Neural crest cell (in vitro differentiated cells): ENCODE measurements around the gene UBAP1L. TPM values are rescaled to one million over a fixed set of nuclear protein-coding genes. Genes with fewer than 3 reads are reported as not detected.
"Not testable (repeated sequence)": the region's sequence is repeated elsewhere in the genome, so short reads cannot be mapped to it uniquely, and the experiment has no call there.

ENCODE experiments used
- DNase-seq: peaks from one replicate; pipeline ENCODE4 v3.0.0; 2021; ENCODE audit warnings: low read depth, mixed read lengths, low spot score
- H3K27ac Mint-ChIP-seq: one replicate; pipeline ENCODE4 v1.8.0; 2021; ENCODE audit warnings: mild to moderate bottlenecking, mixed read lengths; ENCODE audit not compliant: unreplicated experiment
- H3K27me3 Mint-ChIP-seq: 2 replicates; pipeline ENCODE4 v1.8.0; 2021; ENCODE audit warnings: low read depth, mild to moderate bottlenecking, mixed read lengths
- H3K36me3 Mint-ChIP-seq: 2 replicates; pipeline ENCODE4 v1.8.0; 2021; ENCODE audit warnings: low read depth, mild to moderate bottlenecking, mixed read lengths
- H3K4me1 Mint-ChIP-seq: 2 replicates; pipeline ENCODE4 v1.8.0; 2021; ENCODE audit warnings: mixed read lengths
- H3K4me3 Mint-ChIP-seq: one replicate; pipeline ENCODE4 v1.8.0; 2021; ENCODE audit warnings: mild to moderate bottlenecking, mixed read lengths
- H3K9me3 Mint-ChIP-seq: 2 replicates; pipeline ENCODE4 v1.8.0; 2021; ENCODE audit warnings: mixed read lengths
- total RNA-seq: library from RNA; stranded (reverse); gene quantifications from 2 replicates; pipeline ENCODE4 v1.2.1, GENCODE V29; 2021
- TF ChIP-seq, protein P1 (sequence below): fragments of 200-600 bp; sonication (generic); conservative IDR thresholded peaks from 2 replicates; pipeline ENCODE4 v1.5.0; 2021; ENCODE audit warnings: antibody characterized with exemption, mild to moderate bottlenecking

The UBAP1L gene
- total RNA-seq, 1 donor from 2014 or later = 3.6 TPM

DNA sequence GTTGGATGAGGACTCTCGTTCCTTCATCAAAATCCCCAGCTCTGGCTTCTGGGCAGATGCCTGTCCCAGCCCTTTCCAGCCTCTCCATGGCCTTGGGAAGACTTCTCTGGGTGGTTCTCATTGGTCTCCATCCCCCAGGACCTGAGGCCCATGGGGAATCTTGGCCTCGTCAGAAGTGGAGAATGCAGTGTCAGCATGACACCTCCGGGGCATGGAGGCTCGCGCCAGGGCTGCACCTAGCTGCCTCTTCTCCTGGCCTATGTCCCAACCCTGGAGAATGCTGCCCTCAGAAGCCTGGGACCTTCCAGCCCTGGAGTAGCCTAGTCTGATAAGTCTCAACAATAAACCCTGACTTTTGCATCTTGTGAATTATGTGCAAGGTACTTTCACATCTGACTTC, 35.4 kb downstream of the UBAP1L start:
- Mint-ChIP-seq H3K4me1 (peaks cover 52% of the 10 kb centered on the region), H3K36me3 (no peaks in the 10 kb centered on the region), H3K9me3 (no peaks in the 10 kb centered on the region), H3K4me3 (no peak overlapping the region), H3K27ac (no peak overlapping the region), H3K27me3 (peaks cover 15% of the 10 kb centered on the region)
- TF ChIP-seq, protein P1, sequence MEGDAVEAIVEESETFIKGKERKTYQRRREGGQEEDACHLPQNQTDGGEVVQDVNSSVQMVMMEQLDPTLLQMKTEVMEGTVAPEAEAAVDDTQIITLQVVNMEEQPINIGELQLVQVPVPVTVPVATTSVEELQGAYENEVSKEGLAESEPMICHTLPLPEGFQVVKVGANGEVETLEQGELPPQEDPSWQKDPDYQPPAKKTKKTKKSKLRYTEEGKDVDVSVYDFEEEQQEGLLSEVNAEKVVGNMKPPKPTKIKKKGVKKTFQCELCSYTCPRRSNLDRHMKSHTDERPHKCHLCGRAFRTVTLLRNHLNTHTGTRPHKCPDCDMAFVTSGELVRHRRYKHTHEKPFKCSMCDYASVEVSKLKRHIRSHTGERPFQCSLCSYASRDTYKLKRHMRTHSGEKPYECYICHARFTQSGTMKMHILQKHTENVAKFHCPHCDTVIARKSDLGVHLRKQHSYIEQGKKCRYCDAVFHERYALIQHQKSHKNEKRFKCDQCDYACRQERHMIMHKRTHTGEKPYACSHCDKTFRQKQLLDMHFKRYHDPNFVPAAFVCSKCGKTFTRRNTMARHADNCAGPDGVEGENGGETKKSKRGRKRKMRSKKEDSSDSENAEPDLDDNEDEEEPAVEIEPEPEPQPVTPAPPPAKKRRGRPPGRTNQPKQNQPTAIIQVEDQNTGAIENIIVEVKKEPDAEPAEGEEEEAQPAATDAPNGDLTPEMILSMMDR = no peak
- DNase-seq = no peak

DNA sequence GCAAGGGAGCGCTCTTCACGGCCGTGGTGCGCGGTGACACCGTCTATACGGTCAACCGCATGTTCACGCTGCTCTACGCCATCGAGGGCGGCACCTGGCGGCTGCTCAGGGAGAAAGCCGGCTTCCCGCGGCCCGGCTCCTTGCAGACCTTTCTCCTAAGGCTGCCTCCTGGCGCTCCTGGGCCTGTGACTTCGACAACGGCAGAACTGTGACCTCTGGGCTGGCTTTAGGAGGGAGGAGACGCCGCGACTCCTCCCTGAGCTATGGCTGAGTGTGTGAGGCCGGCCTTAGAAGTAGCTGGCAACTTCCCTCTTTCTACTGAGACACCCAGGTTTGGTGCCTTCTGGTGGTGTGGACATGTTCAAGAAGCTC, 37.0 kb downstream of the UBAP1L start:
- Mint-ChIP-seq H3K36me3 (no peaks in the 10 kb centered on the region), H3K27ac (no peak overlapping the region), H3K9me3 (no peaks in the 10 kb centered on the region), H3K27me3 (peaks cover 14% of the 10 kb centered on the region), H3K4me1 (peaks cover 35% of the 10 kb centered on the region), H3K4me3 (no peak overlapping the region)
- TF ChIP-seq, protein P1 = peak; percentile 60
- peak; percentile 34 for DNase-seq

DNA sequence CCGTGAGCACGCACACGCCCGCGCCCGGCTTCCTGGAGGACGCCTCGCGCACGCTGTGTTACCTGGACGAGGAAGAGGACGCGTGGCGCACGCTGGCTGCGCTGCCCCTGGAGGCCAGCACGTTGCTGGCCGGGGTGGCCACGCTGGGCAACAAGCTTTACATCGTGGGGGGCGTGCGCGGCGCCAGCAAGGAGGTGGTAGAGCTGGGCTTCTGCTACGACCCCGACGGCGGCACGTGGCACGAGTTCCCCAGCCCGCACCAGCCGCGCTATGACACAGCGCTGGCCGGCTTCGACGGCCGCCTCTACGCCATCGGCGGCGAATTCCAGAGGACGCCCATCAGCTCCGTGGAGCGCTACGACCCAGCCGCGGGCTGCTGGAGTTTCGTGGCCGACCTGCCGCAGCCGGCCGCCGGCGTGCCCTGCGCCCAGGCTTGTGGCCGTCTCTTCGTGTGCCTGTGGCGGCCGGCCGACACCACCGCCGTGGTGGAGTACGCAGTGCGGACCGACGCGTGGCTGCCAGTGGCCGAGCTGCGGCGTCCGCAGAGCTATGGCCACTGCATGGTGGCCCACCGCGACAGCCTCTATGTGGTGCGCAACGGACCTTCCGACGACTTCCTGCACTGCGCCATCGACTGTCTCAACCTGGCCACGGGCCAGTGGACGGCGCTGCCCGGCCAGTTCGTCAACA, 37.6 kb downstream of the UBAP1L start:
- TF ChIP-seq, protein P1 = no peak
- H3K27me3 Mint-ChIP-seq = peaks cover 14% of the 10 kb centered on the region
- H3K9me3 Mint-ChIP-seq = no peaks in the 10 kb centered on the region
- H3K4me1 Mint-ChIP-seq = peaks cover 30% of the 10 kb centered on the region
- no peak overlapping the region for H3K4me3 Mint-ChIP-seq
- H3K27ac Mint-ChIP-seq = no peak overlapping the region
- no peak for DNase-seq
- H3K36me3 Mint-ChIP-seq = no peaks in the 10 kb centered on the region

DNA sequence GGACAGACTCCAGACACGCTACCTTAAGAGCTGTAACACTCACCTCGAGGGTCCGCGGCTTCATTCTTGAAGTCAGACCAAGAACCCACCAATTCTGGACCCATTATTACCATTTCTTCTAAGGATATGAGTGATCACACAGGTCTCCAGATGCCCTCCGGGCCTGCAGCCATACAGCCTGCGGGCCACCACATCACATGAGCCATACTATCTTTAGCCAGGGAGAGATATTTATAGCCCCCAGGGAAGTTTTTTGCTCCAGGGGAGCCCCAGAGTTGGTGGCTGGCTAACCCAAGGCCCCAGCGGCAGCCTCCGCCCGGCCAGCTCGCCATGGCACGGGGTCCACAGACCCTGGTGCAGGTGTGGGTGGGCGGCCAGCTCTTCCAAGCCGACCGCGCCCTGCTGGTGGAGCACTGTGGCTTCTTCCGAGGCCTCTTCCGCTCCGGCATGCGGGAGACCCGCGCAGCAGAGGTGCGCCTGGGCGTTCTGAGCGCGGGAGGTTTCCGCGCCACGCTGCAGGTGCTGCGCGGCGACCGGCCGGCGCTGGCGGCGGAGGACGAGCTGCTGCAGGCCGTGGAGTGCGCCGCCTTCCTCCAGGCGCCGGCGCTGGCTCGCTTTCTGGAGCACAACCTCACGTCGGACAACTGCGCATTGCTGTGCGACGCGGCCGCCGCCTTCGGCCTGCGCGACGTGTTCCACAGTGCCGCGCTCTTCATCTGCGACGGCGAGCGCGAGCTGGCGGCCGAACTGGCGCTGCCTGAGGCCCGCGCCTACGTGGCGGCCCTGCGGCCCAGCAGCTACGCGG, 38.3 kb downstream of the UBAP1L start, which contains the start of gene KBTBD13:
TSS of gene KBTBD13 (plus strand) at position 261 of the 805 bp plus-strand sequence. CDS start at position 331, 70 bp downstream.
- Mint-ChIP-seq H3K9me3 (no peaks in the 10 kb centered on the region), H3K27ac (peak within 1 kb of the TSS; percentile 65), H3K4me1 (peaks cover 26% of the 10 kb centered on the region), H3K4me3 (no peak within 1 kb of the TSS), H3K36me3 (no peaks in the 10 kb centered on the region), H3K27me3 (peaks cover 12% of the 10 kb centered on the region)
- TF ChIP-seq, protein P1 = no peak
- no peak for DNase-seq

DNA sequence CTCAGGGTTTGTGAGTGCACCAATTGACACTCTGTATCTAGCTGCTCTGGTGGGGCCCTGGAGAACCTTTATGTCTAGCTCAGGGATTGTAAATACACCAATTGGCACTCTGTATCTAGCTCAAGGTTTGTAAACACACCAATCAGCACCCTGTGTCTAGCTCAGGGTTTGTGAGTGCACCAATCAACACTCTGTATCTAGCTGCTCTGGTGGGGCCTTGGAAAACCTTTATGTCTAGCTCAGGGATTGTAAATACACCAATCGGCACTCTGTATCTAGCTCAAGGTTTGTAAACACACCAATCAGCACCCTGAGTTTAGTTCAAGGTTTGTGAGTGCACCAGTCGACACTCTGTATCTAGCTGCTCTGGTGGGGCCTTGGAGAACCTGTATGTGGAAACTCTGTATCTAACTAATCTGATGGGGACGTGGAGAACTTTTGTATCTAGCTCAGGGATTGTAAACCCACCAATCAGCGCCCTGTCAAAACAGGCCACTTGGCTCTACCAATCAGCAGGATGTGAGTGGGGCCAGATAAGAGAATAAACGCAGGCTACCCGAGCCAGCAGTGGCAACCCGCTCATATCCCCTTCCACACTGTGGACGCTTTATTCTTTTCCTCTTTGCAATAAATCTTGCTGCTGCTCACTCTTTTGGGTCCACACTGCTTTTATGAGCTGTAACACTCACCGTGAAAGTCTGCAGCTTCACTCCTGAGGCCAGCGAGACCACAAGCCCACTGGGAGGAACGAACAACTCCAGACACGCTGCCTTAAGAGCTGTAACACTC, 39.2 kb downstream of the UBAP1L start:
- not testable (repeated sequence) for H3K4me3 Mint-ChIP-seq, H3K9me3 Mint-ChIP-seq

DNA sequence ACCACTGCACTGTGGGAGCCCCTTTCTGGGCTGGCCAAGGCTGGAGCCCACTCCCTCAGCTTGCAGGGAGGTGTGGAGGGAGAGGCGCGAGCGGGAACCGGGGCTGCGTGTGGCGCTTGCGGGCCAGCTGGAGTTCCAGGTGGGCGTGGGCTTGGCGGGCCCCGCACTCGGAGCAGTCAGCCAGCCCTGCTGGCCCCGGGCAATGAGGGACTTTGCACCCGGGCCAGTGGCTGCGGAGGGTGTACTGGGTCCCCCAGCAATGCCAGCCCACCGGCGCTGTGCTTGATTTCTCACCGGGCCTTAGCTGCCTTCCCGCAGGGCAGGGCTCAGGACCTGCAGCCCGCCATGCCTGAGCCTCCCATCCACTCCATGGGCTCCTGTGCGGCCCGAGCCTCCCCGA, 40.1 kb downstream of the UBAP1L start:
- not testable (repeated sequence) for DNase-seq, H3K27ac Mint-ChIP-seq
- H3K4me1 Mint-ChIP-seq = peaks cover 14% of the 10 kb centered on the region

More for the DNA sequence above, 39.2 kb downstream of the UBAP1L start:
- peaks cover 17% of the 10 kb centered on the region for H3K4me1 Mint-ChIP-seq
- not testable (repeated sequence) for H3K27me3 Mint-ChIP-seq, H3K36me3 Mint-ChIP-seq, DNase-seq
- peak overlapping the region; percentile 65 for H3K27ac Mint-ChIP-seq

More for the DNA sequence above, 40.1 kb downstream of the UBAP1L start:
- H3K9me3 Mint-ChIP-seq, H3K36me3 Mint-ChIP-seq, H3K4me3 Mint-ChIP-seq: not testable (repeated sequence)
- peaks cover 10% of the 10 kb centered on the region for H3K27me3 Mint-ChIP-seq
